Spleen (tissue), 7 donors: ENCODE measurements around the gene VMO1.

Source experiments
- POLR2AphosphoS5 ChIP-seq, 3 donors: sonication (generic); formaldehyde crosslinking; IDR thresholded peaks; one replicate each; pipeline ENCODE4 v1.5.1; 2017; ENCODE audit warnings: antibody characterized with exemption in 3 of 3
- TF ChIP-seq, protein P1 (sequence below), 11 experiments: fragments of 200-600 bp in 7 of 11; fragments of 450-650 bp in 4 of 11; sonication (generic) in 4 of 11; IDR thresholded peaks in 8 of 11; conservative IDR thresholded peaks in 3 of 11; 1 replicate in 7 of 11; 2 replicates in 4 of 11; pipeline versions ENCODE4 v1.4.0 to v1.8.0; 2016 to 2021; ENCODE audit warnings: antibody characterized with exemption in 11 of 11, inconsistent platforms in 4 of 11, mild to moderate bottlenecking in 1 of 11
- donor health status: DM: no; HTN: no; CAD: no; lungs with moderate emphysema.
- donor health status: DM: no; HTN: no; CAD: no.
- donor health status: DM: no; HTN: no; CAD: no.

DNA sequence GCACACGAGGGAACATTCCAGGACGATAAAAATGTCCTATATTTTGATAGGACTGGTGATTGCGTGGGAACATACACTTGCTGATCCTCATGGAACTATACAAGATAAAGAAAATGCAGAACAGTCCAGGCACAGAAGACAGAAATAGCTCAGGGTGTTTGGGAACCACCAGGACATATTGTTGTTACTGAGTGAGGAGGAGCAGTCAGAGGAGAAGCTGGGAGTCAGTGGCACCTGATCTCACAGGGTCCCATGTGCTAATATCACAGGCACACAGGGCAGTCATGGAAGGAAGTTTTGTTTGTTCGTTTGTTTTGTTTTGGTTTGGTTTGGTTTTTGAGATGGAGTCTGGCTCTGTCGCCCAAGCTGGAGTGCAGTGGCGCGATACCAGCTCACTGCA lies 26.5 kb upstream of the VMO1 start:
- TF ChIP-seq, protein P1, sequence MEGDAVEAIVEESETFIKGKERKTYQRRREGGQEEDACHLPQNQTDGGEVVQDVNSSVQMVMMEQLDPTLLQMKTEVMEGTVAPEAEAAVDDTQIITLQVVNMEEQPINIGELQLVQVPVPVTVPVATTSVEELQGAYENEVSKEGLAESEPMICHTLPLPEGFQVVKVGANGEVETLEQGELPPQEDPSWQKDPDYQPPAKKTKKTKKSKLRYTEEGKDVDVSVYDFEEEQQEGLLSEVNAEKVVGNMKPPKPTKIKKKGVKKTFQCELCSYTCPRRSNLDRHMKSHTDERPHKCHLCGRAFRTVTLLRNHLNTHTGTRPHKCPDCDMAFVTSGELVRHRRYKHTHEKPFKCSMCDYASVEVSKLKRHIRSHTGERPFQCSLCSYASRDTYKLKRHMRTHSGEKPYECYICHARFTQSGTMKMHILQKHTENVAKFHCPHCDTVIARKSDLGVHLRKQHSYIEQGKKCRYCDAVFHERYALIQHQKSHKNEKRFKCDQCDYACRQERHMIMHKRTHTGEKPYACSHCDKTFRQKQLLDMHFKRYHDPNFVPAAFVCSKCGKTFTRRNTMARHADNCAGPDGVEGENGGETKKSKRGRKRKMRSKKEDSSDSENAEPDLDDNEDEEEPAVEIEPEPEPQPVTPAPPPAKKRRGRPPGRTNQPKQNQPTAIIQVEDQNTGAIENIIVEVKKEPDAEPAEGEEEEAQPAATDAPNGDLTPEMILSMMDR (IDR thresholded peaks at IDR 0.05 in 8 of 11, conservative IDR thresholded peaks at IDR 0.05 in 3 of 11) = no peak
- no peak for TF ChIP-seq POLR2AphosphoS5 (IDR thresholded peaks at IDR 0.05)
